ENCODE data around the gene SARNP. TPM values are rescaled to one million over a fixed set of nuclear protein-coding genes. Genes with fewer than 3 reads are reported as not detected.

Gene SARNP
- total and polyA plus RNA-seq, 9 of the 15 experiments (the other 6 are each of a cell fraction or from before 2014, with no cell fraction given), result 70.1 to 400 (median 198) TPM

DNA sequence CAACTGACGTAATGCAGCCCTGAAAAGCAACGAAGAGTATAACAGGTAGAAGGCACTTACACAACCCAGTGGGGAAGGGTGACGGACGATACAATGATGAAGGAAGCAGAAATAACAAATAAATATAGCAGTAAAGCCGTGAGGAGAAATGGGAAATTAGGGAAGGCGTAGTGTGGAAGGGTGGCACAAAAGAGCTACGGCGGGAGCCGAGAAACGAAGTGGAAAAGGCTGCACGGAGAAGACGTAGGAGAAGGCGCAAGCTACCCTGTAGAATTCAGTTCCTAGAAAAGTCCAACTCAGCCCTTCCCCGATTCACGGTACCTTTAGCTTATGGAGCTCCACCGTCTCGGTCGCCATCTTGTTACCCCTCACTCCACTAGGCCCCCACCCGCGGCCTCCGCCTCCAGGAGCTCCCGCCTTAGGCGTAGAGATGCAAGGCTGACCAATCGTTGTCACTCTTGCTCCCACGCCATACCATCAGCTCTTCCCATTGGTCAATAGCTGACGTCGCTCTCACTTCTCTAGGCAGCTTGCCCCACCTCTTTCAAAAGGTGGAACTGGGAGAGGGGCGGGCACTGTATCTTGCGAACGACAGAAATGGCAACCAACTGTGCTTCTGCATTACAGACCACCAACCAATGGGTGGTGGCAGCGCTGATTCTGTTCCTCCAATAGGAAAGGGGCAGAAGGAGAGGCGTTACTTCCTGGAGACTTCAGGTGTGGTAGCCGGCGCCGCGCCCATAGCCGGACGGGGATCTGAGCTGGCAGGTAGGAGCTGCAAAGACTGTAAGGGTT is at the start of gene SARNP, which contains the start of gene ORMDL2 (continued):
- TF ChIP-seq SP2 (IDR thresholded peaks at IDR 0.05; ENCODE audit: extremely low read depth, low read depth, low read length, poor library complexity, severe bottlenecking) (peak; percentile 82), ZFP30 (CRISPR knock-in tag; IDR thresholded peaks at IDR 0.05; ENCODE audit: borderline replicate concordance) (no peak), ZNF347 (CRISPR knock-in tag; IDR thresholded peaks at IDR 0.05; ENCODE audit: low read depth) (no peak), MAFK (IDR thresholded peaks at IDR 0.05; ENCODE audit: low read length) (no peak), EWSR1 (IDR thresholded peaks at IDR 0.05; ENCODE audit: borderline replicate concordance, low read depth, partially characterized antibody) (no peak), FOXA1 (IDR thresholded peaks at IDR 0.05; ENCODE audit: borderline replicate concordance) (no peak), CHCHD3 (CRISPR knock-in tag; IDR thresholded peaks at IDR 0.05) (no peak), ETV1 (tag; conservative IDR thresholded peaks at IDR 0.05; ENCODE audit: low read depth) (no peak), RNF2 (IDR thresholded peaks at IDR 0.05) (no peak), MAFG (tag; conservative IDR thresholded peaks at IDR 0.05) (no peak), SRSF7 (optimal IDR thresholded peaks at IDR 0.05; ENCODE audit: low read depth, low read length) (no peak), ZNF354B (CRISPR knock-in tag; IDR thresholded peaks at IDR 0.05) (no peak), NCOA6 (IDR thresholded peaks at IDR 0.05) (no peak), NFIC (IDR thresholded peaks at IDR 0.05) (no peak), NFXL1 (CRISPR knock-in tag; IDR thresholded peaks at IDR 0.05) (no peak), KDM2B (CRISPR knock-in tag; IDR thresholded peaks at IDR 0.05) (no peak), ZFX (CRISPR knock-in tag; IDR thresholded peaks at IDR 0.05) (peak; percentile 79), ZNF324 (CRISPR knock-in tag; IDR thresholded peaks at IDR 0.05) (no peak)
- TF ChIP-seq, protein P1, sequence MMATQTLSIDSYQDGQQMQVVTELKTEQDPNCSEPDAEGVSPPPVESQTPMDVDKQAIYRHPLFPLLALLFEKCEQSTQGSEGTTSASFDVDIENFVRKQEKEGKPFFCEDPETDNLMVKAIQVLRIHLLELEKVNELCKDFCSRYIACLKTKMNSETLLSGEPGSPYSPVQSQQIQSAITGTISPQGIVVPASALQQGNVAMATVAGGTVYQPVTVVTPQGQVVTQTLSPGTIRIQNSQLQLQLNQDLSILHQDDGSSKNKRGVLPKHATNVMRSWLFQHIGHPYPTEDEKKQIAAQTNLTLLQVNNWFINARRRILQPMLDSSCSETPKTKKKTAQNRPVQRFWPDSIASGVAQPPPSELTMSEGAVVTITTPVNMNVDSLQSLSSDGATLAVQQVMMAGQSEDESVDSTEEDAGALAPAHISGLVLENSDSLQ (IDR thresholded peaks at IDR 0.05), result peak; percentile 99
- TF ChIP-seq, protein P2, sequence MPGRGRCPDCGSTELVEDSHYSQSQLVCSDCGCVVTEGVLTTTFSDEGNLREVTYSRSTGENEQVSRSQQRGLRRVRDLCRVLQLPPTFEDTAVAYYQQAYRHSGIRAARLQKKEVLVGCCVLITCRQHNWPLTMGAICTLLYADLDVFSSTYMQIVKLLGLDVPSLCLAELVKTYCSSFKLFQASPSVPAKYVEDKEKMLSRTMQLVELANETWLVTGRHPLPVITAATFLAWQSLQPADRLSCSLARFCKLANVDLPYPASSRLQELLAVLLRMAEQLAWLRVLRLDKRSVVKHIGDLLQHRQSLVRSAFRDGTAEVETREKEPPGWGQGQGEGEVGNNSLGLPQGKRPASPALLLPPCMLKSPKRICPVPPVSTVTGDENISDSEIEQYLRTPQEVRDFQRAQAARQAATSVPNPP (IDR thresholded peaks at IDR 0.05; ENCODE audit: borderline replicate concordance, insufficient read depth, insufficient read length), result no peak
- TF ChIP-seq, protein P3, sequence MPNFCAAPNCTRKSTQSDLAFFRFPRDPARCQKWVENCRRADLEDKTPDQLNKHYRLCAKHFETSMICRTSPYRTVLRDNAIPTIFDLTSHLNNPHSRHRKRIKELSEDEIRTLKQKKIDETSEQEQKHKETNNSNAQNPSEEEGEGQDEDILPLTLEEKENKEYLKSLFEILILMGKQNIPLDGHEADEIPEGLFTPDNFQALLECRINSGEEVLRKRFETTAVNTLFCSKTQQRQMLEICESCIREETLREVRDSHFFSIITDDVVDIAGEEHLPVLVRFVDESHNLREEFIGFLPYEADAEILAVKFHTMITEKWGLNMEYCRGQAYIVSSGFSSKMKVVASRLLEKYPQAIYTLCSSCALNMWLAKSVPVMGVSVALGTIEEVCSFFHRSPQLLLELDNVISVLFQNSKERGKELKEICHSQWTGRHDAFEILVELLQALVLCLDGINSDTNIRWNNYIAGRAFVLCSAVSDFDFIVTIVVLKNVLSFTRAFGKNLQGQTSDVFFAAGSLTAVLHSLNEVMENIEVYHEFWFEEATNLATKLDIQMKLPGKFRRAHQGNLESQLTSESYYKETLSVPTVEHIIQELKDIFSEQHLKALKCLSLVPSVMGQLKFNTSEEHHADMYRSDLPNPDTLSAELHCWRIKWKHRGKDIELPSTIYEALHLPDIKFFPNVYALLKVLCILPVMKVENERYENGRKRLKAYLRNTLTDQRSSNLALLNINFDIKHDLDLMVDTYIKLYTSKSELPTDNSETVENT (CRISPR knock-in tag; IDR thresholded peaks at IDR 0.05), result peak; percentile 86
- TF ChIP-seq, protein P4, sequence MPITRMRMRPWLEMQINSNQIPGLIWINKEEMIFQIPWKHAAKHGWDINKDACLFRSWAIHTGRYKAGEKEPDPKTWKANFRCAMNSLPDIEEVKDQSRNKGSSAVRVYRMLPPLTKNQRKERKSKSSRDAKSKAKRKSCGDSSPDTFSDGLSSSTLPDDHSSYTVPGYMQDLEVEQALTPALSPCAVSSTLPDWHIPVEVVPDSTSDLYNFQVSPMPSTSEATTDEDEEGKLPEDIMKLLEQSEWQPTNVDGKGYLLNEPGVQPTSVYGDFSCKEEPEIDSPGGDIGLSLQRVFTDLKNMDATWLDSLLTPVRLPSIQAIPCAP (CRISPR knock-in tag; IDR thresholded peaks at IDR 0.05; ENCODE audit: borderline replicate concordance), result no peak

Data from K562 (cell line).